GM23338 (cell line): ENCODE data around the gene SMAP2. TPM values are rescaled to one million over a fixed set of nuclear protein-coding genes. Genes with fewer than 3 reads are reported as not detected.

Experiments used
- ATAC-seq: fragments of 200-7000 bp; cut with Tn5 transposase; 3 replicates; pipeline ENCODE4 v1.9.1; 2020
- DNase-seq: peaks from one replicate; pipeline ENCODE4 v3.0.0-alpha.2; 2015; ENCODE audit warnings: low spot score
- H2AFZ ChIP-seq: fragments of 200-600 bp; sonication (generic); 2 replicates; pipeline ENCODE4 v1.8.0; 2016; ENCODE audit warnings: antibody characterized with exemption, mild to moderate bottlenecking, moderate library complexity
- H3F3A ChIP-seq: fragments of 200-600 bp; sonication (generic); replicated peaks from 2 replicates; pipeline ENCODE4 v1.8.0; 2017; ENCODE audit warnings: antibody characterized with exemption, mixed run types, low read depth
- H3K27ac ChIP-seq: fragments of 200-600 bp; sonication (generic); 2 replicates; pipeline ENCODE4 v1.6.1; 2016; ENCODE audit warnings: low read depth
- H3K27me3 ChIP-seq: fragments of 200-600 bp; sonication (generic); 2 replicates; pipeline ENCODE4 v1.8.0; 2016; ENCODE audit warnings: mild to moderate bottlenecking, mixed run types, moderate library complexity; ENCODE audit not compliant: insufficient read depth
- H3K36me3 ChIP-seq: fragments of 200-600 bp; sonication (generic); 2 replicates; pipeline ENCODE4 v1.8.0; 2016; ENCODE audit warnings: mild to moderate bottlenecking; ENCODE audit not compliant: insufficient read depth
- H3K4me1 ChIP-seq: fragments of 200-600 bp; sonication (generic); 2 replicates; pipeline ENCODE4 v1.8.0; 2016; ENCODE audit warnings: mild to moderate bottlenecking, moderate library complexity; ENCODE audit not compliant: insufficient read depth
- H3K4me2 ChIP-seq: fragments of 200-600 bp; sonication (generic); 2 replicates; pipeline ENCODE4 v1.7.1; 2017; ENCODE audit warnings: mixed run types
- H3K4me3 ChIP-seq: fragments of 200-600 bp; sonication (generic); 2 replicates; pipeline ENCODE4 v1.6.1; 2016; ENCODE audit warnings: mixed run types
- H3K79me2 ChIP-seq: fragments of 200-600 bp; sonication (generic); replicated peaks from 2 replicates; pipeline ENCODE4 v1.8.0; 2017; ENCODE audit warnings: mild to moderate bottlenecking; ENCODE audit not compliant: insufficient read depth
- H3K9me2 ChIP-seq: fragments of 200-600 bp; sonication (generic); 2 replicates; pipeline ENCODE4 v1.8.0; 2017; ENCODE audit not compliant: insufficient read depth
- H4K20me1 ChIP-seq: fragments of 200-600 bp; sonication (generic); replicated peaks from 2 replicates; pipeline ENCODE4 v1.8.0; 2017; ENCODE audit warnings: mild to moderate bottlenecking; ENCODE audit not compliant: insufficient read depth
- H3K27ac Mint-ChIP-seq: 2 replicates; pipeline ENCODE4 v1.8.0; 2020; ENCODE audit warnings: inconsistent platforms, mild to moderate bottlenecking, moderate library complexity, mixed read lengths
- H3K27me3 Mint-ChIP-seq: 3 replicates; pipeline ENCODE4 v1.8.0; 2022; ENCODE audit warnings: low read depth, mild to moderate bottlenecking, moderate library complexity, mixed read lengths, inconsistent platforms; ENCODE audit not compliant: insufficient read depth, poor library complexity
- H3K36me3 Mint-ChIP-seq: 3 replicates; pipeline ENCODE4 v1.8.0; 2021; ENCODE audit warnings: low read depth, mild to moderate bottlenecking, inconsistent platforms, moderate library complexity, mixed read lengths
- H3K4me1 Mint-ChIP-seq: 3 replicates; pipeline ENCODE4 v1.8.0; 2020; ENCODE audit warnings: mild to moderate bottlenecking, inconsistent platforms, mixed read lengths
- H3K4me3 Mint-ChIP-seq: 3 replicates; pipeline ENCODE4 v1.8.0; 2021; ENCODE audit warnings: moderate library complexity, mild to moderate bottlenecking, inconsistent platforms, mixed read lengths
- H3K9me3 Mint-ChIP-seq: 3 replicates; pipeline ENCODE4 v1.8.0; 2020; ENCODE audit warnings: moderate library complexity, mild to moderate bottlenecking, inconsistent platforms, mixed read lengths
- CREB1 ChIP-seq: fragments of 250-450 bp; sonication (Bioruptor Pico); IDR thresholded peaks from 2 replicates; pipeline ENCODE4 v1.5.0; 2020; ENCODE audit warnings: low read depth, mild to moderate bottlenecking, moderate library complexity
- EZH2 ChIP-seq: fragments of 200-600 bp; sonication (generic); IDR thresholded peaks from one replicate; pipeline ENCODE4 v1.8.0; 2017; ENCODE audit warnings: antibody characterized with exemption, mild to moderate bottlenecking, low read depth; ENCODE audit not compliant: unreplicated experiment
- EZH2phosphoT487 ChIP-seq: fragments of 200-600 bp; sonication (generic); IDR thresholded peaks from one replicate; pipeline ENCODE4 v1.8.1; 2018; ENCODE audit warnings: antibody characterized with exemption; ENCODE audit not compliant: unreplicated experiment
- JUNB ChIP-seq: IDR thresholded peaks from one replicate; pipeline ENCODE4 v1.6.1; 2016; ENCODE audit warnings: antibody characterized with exemption; ENCODE audit not compliant: unreplicated experiment
- NANOG ChIP-seq: IDR thresholded peaks from 2 replicates; pipeline ENCODE4 v1.6.1; 2016; ENCODE audit warnings: antibody characterized with exemption, borderline replicate concordance
- POLR2AphosphoS5 ChIP-seq: IDR thresholded peaks from 2 replicates; pipeline ENCODE4 v1.6.1; 2016; ENCODE audit warnings: antibody characterized with exemption, low read depth
- STAT1 ChIP-seq: IDR thresholded peaks from one replicate; pipeline ENCODE4 v1.6.1; 2016; ENCODE audit warnings: antibody characterized with exemption; ENCODE audit not compliant: unreplicated experiment
- ZNF114 ChIP-seq: fragments of 250-450 bp; sonication (Bioruptor Pico); IDR thresholded peaks from 2 replicates; pipeline ENCODE4 v1.5.0; 2020; ENCODE audit warnings: mild to moderate bottlenecking, moderate library complexity
- ZNF331 ChIP-seq: fragments of 250-450 bp; sonication (Bioruptor Pico); IDR thresholded peaks from 2 replicates; pipeline ENCODE4 v1.5.0; 2020; ENCODE audit warnings: low read depth, mild to moderate bottlenecking, moderate library complexity
- polyA plus RNA-seq: library from polyadenylated mRNA; unstranded; fragments of >200 nt; fragmentation: Nextera tagmentation; extraction: Ambion mirVana; gene quantifications from 2 replicates; pipeline ENCODE4 v1.2.1, GENCODE V29; 2016
- total RNA-seq: library from RNA; depleted of rRNA; stranded (reverse); fragments of >200 nt; shearing (Covaris generic); gene quantifications from 2 replicates; pipeline ENCODE4 v1.2.3, GENCODE V29; 2014
- TF ChIP-seq, protein P1 (sequence below): fragments of 250-450 bp; sonication (Bioruptor Pico); IDR thresholded peaks from 2 replicates; pipeline ENCODE4 v1.5.0; 2020; ENCODE audit warnings: mild to moderate bottlenecking, moderate library complexity
- TF ChIP-seq, protein P2 (sequence below), 2 experiments: fragments of 200-600 bp in 1 of 2; sonication (generic) in 1 of 2; conservative IDR thresholded peaks; 2 replicates each; pipeline versions ENCODE4 v1.5.1 to v1.6.1; 2016 to 2017; ENCODE audit warnings: antibody characterized with exemption in 2 of 2, low read depth in 2 of 2, mild to moderate bottlenecking in 2 of 2, moderate library complexity in 1 of 2

Gene SMAP2
- total and polyA plus RNA-seq, 2 experiments from 2014 or later = 2.9 to 4.8 TPM

DNA sequence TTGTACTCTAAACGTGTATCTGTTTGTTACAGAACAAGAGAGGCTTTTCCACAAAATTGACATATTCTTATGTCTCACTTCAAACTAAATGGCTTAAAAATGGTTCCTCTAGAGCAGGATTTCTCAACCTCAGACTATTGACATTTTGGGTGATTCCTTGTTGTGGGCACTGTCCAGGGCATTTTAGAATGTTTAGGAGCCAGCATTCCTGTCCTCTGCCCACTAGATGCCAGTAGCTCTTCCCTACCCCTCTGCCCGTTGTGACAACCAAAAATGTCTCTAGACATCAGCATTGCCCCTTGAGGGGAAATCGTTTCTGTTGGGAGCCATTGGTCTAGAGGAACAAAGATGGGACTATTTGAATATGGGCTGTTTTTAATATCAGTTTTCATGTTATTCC is 17.3 kb downstream of the SMAP2 start (continued):
- TF ChIP-seq, protein P1, sequence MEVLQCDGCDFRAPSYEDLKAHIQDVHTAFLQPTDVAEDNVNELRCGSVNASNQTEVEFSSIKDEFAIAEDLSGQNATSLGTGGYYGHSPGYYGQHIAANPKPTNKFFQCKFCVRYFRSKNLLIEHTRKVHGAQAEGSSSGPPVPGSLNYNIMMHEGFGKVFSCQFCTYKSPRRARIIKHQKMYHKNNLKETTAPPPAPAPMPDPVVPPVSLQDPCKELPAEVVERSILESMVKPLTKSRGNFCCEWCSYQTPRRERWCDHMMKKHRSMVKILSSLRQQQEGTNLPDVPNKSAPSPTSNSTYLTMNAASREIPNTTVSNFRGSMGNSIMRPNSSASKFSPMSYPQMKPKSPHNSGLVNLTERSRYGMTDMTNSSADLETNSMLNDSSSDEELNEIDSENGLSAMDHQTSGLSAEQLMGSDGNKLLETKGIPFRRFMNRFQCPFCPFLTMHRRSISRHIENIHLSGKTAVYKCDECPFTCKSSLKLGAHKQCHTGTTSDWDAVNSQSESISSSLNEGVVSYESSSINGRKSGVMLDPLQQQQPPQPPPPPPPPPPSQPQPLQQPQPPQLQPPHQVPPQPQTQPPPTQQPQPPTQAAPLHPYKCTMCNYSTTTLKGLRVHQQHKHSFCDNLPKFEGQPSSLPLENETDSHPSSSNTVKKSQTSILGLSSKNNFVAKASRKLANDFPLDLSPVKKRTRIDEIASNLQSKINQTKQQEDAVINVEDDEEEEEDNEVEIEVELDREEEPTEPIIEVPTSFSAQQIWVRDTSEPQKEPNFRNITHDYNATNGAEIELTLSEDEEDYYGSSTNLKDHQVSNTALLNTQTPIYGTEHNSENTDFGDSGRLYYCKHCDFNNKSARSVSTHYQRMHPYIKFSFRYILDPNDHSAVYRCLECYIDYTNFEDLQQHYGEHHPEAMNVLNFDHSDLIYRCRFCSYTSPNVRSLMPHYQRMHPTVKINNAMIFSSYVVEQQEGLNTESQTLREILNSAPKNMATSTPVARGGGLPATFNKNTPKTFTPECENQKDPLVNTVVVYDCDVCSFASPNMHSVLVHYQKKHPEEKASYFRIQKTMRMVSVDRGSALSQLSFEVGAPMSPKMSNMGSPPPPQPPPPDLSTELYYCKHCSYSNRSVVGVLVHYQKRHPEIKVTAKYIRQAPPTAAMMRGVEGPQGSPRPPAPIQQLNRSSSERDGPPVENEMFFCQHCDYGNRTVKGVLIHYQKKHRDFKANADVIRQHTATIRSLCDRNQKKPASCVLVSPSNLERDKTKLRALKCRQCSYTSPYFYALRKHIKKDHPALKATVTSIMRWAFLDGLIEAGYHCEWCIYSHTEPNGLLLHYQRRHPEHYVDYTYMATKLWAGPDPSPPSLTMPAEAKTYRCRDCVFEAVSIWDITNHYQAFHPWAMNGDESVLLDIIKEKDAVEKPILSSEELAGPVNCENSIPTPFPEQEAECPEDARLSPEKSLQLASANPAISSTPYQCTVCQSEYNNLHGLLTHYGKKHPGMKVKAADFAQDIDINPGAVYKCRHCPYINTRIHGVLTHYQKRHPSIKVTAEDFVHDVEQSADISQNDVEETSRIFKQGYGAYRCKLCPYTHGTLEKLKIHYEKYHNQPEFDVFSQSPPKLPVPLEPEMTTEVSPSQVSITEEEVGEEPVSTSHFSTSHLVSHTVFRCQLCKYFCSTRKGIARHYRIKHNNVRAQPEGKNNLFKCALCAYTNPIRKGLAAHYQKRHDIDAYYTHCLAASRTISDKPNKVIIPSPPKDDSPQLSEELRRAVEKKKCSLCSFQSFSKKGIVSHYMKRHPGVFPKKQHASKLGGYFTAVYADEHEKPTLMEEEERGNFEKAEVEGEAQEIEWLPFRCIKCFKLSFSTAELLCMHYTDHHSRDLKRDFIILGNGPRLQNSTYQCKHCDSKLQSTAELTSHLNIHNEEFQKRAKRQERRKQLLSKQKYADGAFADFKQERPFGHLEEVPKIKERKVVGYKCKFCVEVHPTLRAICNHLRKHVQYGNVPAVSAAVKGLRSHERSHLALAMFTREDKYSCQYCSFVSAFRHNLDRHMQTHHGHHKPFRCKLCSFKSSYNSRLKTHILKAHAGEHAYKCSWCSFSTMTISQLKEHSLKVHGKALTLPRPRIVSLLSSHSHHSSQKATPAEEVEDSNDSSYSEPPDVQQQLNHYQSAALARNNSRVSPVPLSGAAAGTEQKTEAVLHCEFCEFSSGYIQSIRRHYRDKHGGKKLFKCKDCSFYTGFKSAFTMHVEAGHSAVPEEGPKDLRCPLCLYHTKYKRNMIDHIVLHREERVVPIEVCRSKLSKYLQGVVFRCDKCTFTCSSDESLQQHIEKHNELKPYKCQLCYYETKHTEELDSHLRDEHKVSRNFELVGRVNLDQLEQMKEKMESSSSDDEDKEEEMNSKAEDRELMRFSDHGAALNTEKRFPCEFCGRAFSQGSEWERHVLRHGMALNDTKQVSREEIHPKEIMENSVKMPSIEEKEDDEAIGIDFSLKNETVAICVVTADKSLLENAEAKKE (CRISPR knock-in tag) = no peak
- TF ChIP-seq NANOG (no peak), EZH2 (no peak), POLR2AphosphoS5 (no peak), ZNF331 (CRISPR knock-in tag) (no peak), ZNF114 (no peak), JUNB (no peak), STAT1 (no peak), EZH2phosphoT487 (no peak)

DNA sequence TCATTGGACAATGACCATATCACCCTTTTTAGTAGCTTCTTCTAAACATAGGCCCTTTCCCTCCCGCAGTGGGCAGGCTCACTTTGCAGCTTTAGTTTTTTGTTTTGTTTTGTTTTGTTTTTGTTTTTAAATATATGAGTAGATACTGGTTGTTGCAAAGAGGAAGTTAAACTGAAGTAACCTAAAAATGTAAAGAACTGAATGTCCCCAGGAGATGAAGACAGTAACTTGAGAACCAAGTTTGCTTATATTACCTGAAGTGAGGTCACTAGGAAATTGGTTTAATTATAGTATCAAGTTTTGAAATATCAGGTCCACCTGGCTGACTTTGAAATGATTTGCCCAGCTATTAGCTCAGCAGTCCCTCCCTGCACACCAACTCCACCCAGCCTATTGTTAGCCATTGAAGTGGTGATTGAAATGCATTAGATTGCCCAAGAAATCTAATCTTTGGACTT is 18.2 kb downstream of the SMAP2 start:
- H3K27ac ChIP-seq = no peak overlapping the region
- Mint-ChIP-seq H3K27ac (no peak overlapping the region), H3K4me1 (peaks cover 4% of the 10 kb centered on the region; the same call in 2 of the 3 replicates), H3K9me3 (no peaks in the 10 kb centered on the region), H3K36me3 (no peaks in the 10 kb centered on the region), H3K27me3 (peaks cover 2% of the 10 kb centered on the region), H3K4me3 (no peak overlapping the region)
- DNase-seq = no peak
- no peak for ATAC-seq
- no peaks in the 10 kb centered on the region for H3F3A ChIP-seq
- H3K79me2 ChIP-seq = no peaks in the 10 kb centered on the region
- H3K4me3 ChIP-seq = no peak overlapping the region
- H3K4me1 ChIP-seq = no peaks in the 10 kb centered on the region
- H3K27me3 ChIP-seq = no peaks in the 10 kb centered on the region
- no peak overlapping the region for H3K4me2 ChIP-seq
- H4K20me1 ChIP-seq = 0 out of 2 replicates have a peak, but pooled peaks cover 3% of the 10 kb centered on the region
- H3K9me2 ChIP-seq = no peaks in the 10 kb centered on the region
- no peaks in the 10 kb centered on the region for H3K36me3 ChIP-seq
- no peak overlapping the region for H2AFZ ChIP-seq
- TF ChIP-seq ZNF114 (no peak), CREB1 (no peak), NANOG (no peak), JUNB (no peak), STAT1 (no peak)
- TF ChIP-seq, protein P2, sequence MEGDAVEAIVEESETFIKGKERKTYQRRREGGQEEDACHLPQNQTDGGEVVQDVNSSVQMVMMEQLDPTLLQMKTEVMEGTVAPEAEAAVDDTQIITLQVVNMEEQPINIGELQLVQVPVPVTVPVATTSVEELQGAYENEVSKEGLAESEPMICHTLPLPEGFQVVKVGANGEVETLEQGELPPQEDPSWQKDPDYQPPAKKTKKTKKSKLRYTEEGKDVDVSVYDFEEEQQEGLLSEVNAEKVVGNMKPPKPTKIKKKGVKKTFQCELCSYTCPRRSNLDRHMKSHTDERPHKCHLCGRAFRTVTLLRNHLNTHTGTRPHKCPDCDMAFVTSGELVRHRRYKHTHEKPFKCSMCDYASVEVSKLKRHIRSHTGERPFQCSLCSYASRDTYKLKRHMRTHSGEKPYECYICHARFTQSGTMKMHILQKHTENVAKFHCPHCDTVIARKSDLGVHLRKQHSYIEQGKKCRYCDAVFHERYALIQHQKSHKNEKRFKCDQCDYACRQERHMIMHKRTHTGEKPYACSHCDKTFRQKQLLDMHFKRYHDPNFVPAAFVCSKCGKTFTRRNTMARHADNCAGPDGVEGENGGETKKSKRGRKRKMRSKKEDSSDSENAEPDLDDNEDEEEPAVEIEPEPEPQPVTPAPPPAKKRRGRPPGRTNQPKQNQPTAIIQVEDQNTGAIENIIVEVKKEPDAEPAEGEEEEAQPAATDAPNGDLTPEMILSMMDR (conservative IDR thresholded peaks at IDR 0.05; ENCODE audit: low read depth in 2 of 2) = no peak
